ENCODE data around the gene SH3BP5L. TPM values are rescaled to one million over a fixed set of nuclear protein-coding genes. Genes with fewer than 3 reads are reported as not detected.

SH3BP5L gene
- total and polyA plus RNA-seq, 2 of the 8 experiments (the other 6 are each of a cell fraction or from before 2014, with no cell fraction given): 20.2 to 28.4 TPM

GRCh38 chr1:248782416-248783141 lies 43.1 kb downstream of the SH3BP5L start:
- no peaks in the 10 kb centered on the region for H3K79me1 ChIP-seq (ENCODE audit: low read depth, low read length)
- no peak overlapping the region for H3K18ac ChIP-seq (ENCODE audit: extremely low read depth, low read length)
- no peaks in the 10 kb centered on the region for H4K20me1 ChIP-seq (replicated peaks in 1 of 2; ENCODE audit: control insufficient read depth in 1 of 2, insufficient read depth in 2 of 2, low read length in 2 of 2)
- H3K27ac ChIP-seq (ENCODE audit: low read depth, low read length): no peak overlapping the region
- no peak overlapping the region for H2AFZ ChIP-seq (ENCODE audit: low read length)
- H4K8ac ChIP-seq (ENCODE audit: extremely low read depth, insufficient read depth, low read length): no peak overlapping the region
- H2BK5ac ChIP-seq (ENCODE audit: low read depth, low read length): no peak overlapping the region
- FAIRE-seq: no peak
- H2BK120ac ChIP-seq (replicated peaks; ENCODE audit: low read depth, low read length): no peak overlapping the region
- 81% methylated on average over 16 of the region's 16 CpGs; no CpG with 5 or more reads in 1 of the 2 experiments for WGBS, 2 experiments (ENCODE audit: extremely low coverage in 1 of 2, insufficient coverage in 1 of 2, insufficient read length in 1 of 2, insufficient replicate concordance in 2 of 2, low coverage in 1 of 2, low lambda C conversion rate in 2 of 2, missing lambda C conversion rate in 1 of 2)
- H3K79me2 ChIP-seq (ENCODE audit: control insufficient read depth in 1 of 2, insufficient read depth in 2 of 2, low read length in 2 of 2): no peaks in the 10 kb centered on the region
- H3K9me3 ChIP-seq (ENCODE audit: insufficient read depth in 2 of 2, low read depth in 1 of 2, low read length in 1 of 2): peaks cover 76 to 90% of the 10 kb centered on the region in 2 experiments
- H4K5ac ChIP-seq (ENCODE audit: insufficient read length, low read depth, low read length): no peak overlapping the region
- H3K4me1 ChIP-seq (replicated peaks in 1 of 4; ENCODE audit: control insufficient read depth in 3 of 4, insufficient read depth in 4 of 4, low read length in 3 of 4): no peaks in the 10 kb centered on the region
- CTCF ChIA-PET (ENCODE audit: partially characterized antibody): interaction anchor here (1.3 kb wide), 1 partner anchor 25 kb away, joined by 3 read pairs; no protein-coding TSS in a partner anchor
- no peak overlapping the region for H3K4me3 ChIP-seq (ENCODE audit: extremely low read depth in 1 of 4, insufficient read depth in 2 of 4, low read depth in 3 of 4, low read length in 4 of 4)
- no peak overlapping the region for H4K91ac ChIP-seq (replicated peaks; ENCODE audit: insufficient read length, low read length)
- H3K4ac ChIP-seq (replicated peaks; ENCODE audit: insufficient read length, low read depth, low read length): no peak overlapping the region
- no peak overlapping the region for H2BK15ac ChIP-seq (ENCODE audit: low read length)
- no peaks in the 10 kb centered on the region for H3K23me2 ChIP-seq (ENCODE audit: low read depth, low read length)
- H3K23ac ChIP-seq (ENCODE audit: insufficient read length): no peak overlapping the region
- H3K4me2 ChIP-seq (ENCODE audit: insufficient read depth in 1 of 2, low read depth in 2 of 2, low read length in 2 of 2): no peak overlapping the region
- no peaks in the 10 kb centered on the region for H3K27me3 ChIP-seq (replicated peaks in 1 of 4; ENCODE audit: control insufficient read depth in 3 of 4, extremely low read depth in 1 of 4, insufficient read depth in 3 of 4, low read length in 3 of 4)
- H2AK5ac ChIP-seq (ENCODE audit: low read depth, low read length): no peak overlapping the region
- DNase-seq (ENCODE audit: low read depth in 1 of 2, low spot score in 2 of 2): no peak
- H3K56ac ChIP-seq (replicated peaks; ENCODE audit: insufficient read length, low read depth, low read length): no peak overlapping the region
- H3K36me3 ChIP-seq (ENCODE audit: control insufficient read depth in 2 of 4, insufficient read depth in 4 of 4, low read length in 3 of 4): no peaks in the 10 kb centered on the region
- H2BK20ac ChIP-seq (ENCODE audit: low read length): no peak overlapping the region
- no peak overlapping the region for H3K14ac ChIP-seq (ENCODE audit: insufficient read length)
- POLR2A ChIA-PET (ENCODE audit: partially characterized antibody): no interaction called here
- H3K9ac ChIP-seq (replicated peaks in 1 of 4; ENCODE audit: extremely low read depth in 1 of 4, low read depth in 3 of 4, low read length in 3 of 4): no peak overlapping the region
- no peak overlapping the region for H2BK12ac ChIP-seq (ENCODE audit: low read depth, low read length)
- TF ChIP-seq FOSL1 (IDR thresholded peaks at IDR 0.05; ENCODE audit: insufficient read depth, low read depth, low read length) (no peak), CREB1 (IDR thresholded peaks at IDR 0.05) (no peak), BCL11A (IDR thresholded peaks at IDR 0.05; ENCODE audit: low read depth in 2 of 2, low read length in 2 of 2) (no peak)

Measured in H1 (cell line).